HEK293T (cell line): ENCODE results near the gene SMPX.

Experiments
- CTCF ChIA-PET: fragments of 350-600 bp; formaldehyde crosslinking; extraction: SDS; loops from one replicate; lab custom pipeline; 2021; ENCODE audit warnings: antibody characterized with exemption, inconsistent platforms; lab: Yijun Ruan, JAX
- POLR2A ChIA-PET: fragments of 350-600 bp; formaldehyde crosslinking; extraction: SDS; loops from one replicate; lab custom pipeline; 2020; ENCODE audit warnings: antibody characterized with exemption, inconsistent platforms; lab: Yijun Ruan, JAX
- DNase-seq: peaks from one replicate; pipeline ENCODE4 v3.0.0; 2012; ENCODE audit warnings: mixed read lengths; ENCODE audit errors: extremely low spot score
- ARNT ChIP-seq: fragments of 450-650 bp; IDR thresholded peaks from 2 replicates; pipeline ENCODE4 v1.6.1; 2017; ENCODE audit warnings: mild to moderate bottlenecking
- BHLHE40 ChIP-seq: fragments of 450-650 bp; IDR thresholded peaks from 2 replicates; pipeline ENCODE4 v1.6.1; 2016; ENCODE audit warnings: mild to moderate bottlenecking, moderate library complexity, borderline replicate concordance
- CTBP1 ChIP-seq: fragments of 450-650 bp; IDR thresholded peaks from 2 replicates; pipeline ENCODE4 v1.6.1; 2016; ENCODE audit warnings: borderline replicate concordance
- ELF4 ChIP-seq: fragments of 450-650 bp; IDR thresholded peaks from 2 replicates; pipeline ENCODE4 v1.6.1; 2017; ENCODE audit warnings: antibody characterized with exemption
- FOXA1 ChIP-seq: fragments of 450-650 bp; IDR thresholded peaks from 2 replicates; pipeline ENCODE4 v1.6.1; 2016; ENCODE audit warnings: mild to moderate bottlenecking
- FOXK2 ChIP-seq: fragments of 450-650 bp; IDR thresholded peaks from 2 replicates; pipeline ENCODE4 v1.6.1; 2016; ENCODE audit warnings: mild to moderate bottlenecking
- FOXM1 ChIP-seq: fragments of 450-650 bp; IDR thresholded peaks from 2 replicates; pipeline ENCODE4 v1.6.1; 2017; ENCODE audit warnings: mild to moderate bottlenecking, borderline replicate concordance
- HDGF ChIP-seq: fragments of 450-650 bp; IDR thresholded peaks from 2 replicates; pipeline ENCODE4 v1.6.1; 2017; ENCODE audit warnings: antibody characterized with exemption, borderline replicate concordance
- L3MBTL2 ChIP-seq: fragments of 450-650 bp; conservative IDR thresholded peaks from 2 replicates; pipeline ENCODE4 v1.6.1; 2016; ENCODE audit warnings: mild to moderate bottlenecking
- LEF1 ChIP-seq: fragments of 450-650 bp; IDR thresholded peaks from 2 replicates; pipeline ENCODE4 v1.6.1; 2017; ENCODE audit warnings: mild to moderate bottlenecking, borderline replicate concordance
- NFRKB ChIP-seq: fragments of 450-650 bp; IDR thresholded peaks from 2 replicates; pipeline ENCODE4 v1.6.1; 2016; ENCODE audit warnings: mild to moderate bottlenecking, moderate library complexity
- PKNOX1 ChIP-seq: fragments of 450-650 bp; IDR thresholded peaks from 2 replicates; pipeline ENCODE4 v1.6.1; 2016
- SP1 ChIP-seq: fragments of 450-650 bp; IDR thresholded peaks from 2 replicates; pipeline ENCODE4 v1.6.1; 2017
- SUZ12 ChIP-seq: fragments of 450-650 bp; IDR thresholded peaks from 2 replicates; pipeline ENCODE4 v1.6.1; 2016; ENCODE audit warnings: mild to moderate bottlenecking
- TARDBP ChIP-seq: fragments of 450-650 bp; IDR thresholded peaks from 2 replicates; pipeline ENCODE4 v1.6.1; 2016
- ZNF384 ChIP-seq: fragments of 450-650 bp; IDR thresholded peaks from 2 replicates; pipeline ENCODE4 v1.6.1; 2016

SMPX gene

DNA sequence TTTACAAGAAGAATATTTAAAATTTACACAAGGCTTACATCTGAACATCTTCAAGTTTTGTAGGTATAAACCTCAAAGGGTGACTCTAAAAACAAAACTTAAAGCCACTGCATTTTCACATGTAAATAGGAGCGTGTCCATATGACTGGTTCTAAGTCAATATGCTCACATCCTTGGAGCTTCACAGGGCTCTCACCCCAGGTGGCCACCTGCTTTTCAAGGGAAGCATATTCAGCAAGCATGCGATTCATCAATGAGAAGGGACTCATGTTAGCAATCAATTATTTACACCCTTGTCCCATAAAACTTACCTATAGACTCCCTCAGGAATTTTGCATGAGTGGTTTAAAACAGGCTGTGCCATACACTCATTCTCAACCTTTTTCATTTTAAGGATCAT is 82.0 kb downstream of the SMPX start:
- TF ChIP-seq ZNF384 = no peak
- no peak for TF ChIP-seq CTBP1
- no peak for TF ChIP-seq FOXK2
- no peak for TF ChIP-seq LEF1
- TF ChIP-seq BHLHE40 = no peak
- no peak for TF ChIP-seq ARNT
- no peak for TF ChIP-seq FOXA1
- no peak for TF ChIP-seq SUZ12
- no peak for TF ChIP-seq TARDBP
- TF ChIP-seq L3MBTL2 = no peak
- TF ChIP-seq HDGF = no peak
- TF ChIP-seq SP1 = no peak
- TF ChIP-seq PKNOX1 = no peak
- ChIA-PET CTCF (no interaction called here), POLR2A (no interaction called here)
- no peak for DNase-seq

DNA sequence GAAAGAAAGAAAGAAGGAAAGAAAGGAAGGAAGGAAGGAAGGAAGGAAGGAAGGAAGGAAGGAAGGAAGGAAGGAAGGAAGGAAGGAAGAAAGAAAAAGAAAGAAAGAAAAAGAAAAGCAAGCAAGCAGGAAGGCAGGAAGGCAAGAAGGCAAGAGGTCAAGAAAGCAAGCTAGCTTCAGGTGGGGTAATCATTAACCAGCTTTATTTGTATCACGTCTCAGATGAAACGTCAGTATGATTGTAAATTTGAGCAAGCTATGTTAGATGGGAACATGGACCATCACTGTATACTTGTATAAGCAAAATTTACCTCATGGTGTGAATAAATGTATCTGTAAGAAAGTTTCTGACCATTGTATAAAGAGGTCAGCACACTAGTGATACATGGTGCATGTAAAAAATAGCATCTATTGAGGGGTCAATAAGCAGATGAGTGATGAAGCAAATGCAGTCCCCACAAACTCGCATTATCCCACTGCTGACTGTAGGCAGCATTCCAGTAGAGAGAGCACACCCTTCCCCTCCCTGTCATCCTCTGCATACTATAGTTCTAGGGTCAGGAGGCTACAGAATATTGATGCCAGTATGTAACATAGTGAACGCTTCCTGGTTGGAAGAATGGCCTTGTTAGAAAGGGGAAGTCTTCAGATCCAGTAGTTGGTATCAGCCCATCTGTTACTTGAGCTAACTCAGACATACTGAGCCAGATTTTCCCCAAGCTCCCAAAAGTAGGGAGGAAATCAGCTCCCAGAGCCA is 83.3 kb downstream of the SMPX start:
- DNase-seq = no peak
- POLR2A ChIA-PET = no interaction called here
- CTCF ChIA-PET = no interaction called here
- no peak for TF ChIP-seq FOXM1
- no peak for TF ChIP-seq ELF4
- TF ChIP-seq FOXA1 = no peak
- no peak for TF ChIP-seq TARDBP
- no peak for TF ChIP-seq ZNF384
- TF ChIP-seq BHLHE40 = no peak
- no peak for TF ChIP-seq ARNT
- no peak for TF ChIP-seq CTBP1
- TF ChIP-seq L3MBTL2 = no peak
- no peak for TF ChIP-seq SP1
- TF ChIP-seq NFRKB = no peak

- TF ChIP-seq ELF4 (no peak), FOXK2 (no peak)
- no peak for DNase-seq
- POLR2A ChIA-PET = no interaction called here
- CTCF ChIA-PET = no interaction called here
These were observed 91.2 kb downstream of the SMPX start for GRCh38 chrX:21666679-21667078.

- ChIA-PET POLR2A (no interaction called here), CTCF (no interaction called here)
- no peak for DNase-seq
- no peak for TF ChIP-seq HDGF
These were observed 91.7 kb downstream of the SMPX start for GRCh38 chrX:21666252-21666651.

GRCh38 chrX:21662761-21663160 is 95.2 kb downstream of the SMPX start:
- ChIA-PET CTCF (no interaction called here), POLR2A (no interaction called here)
- no peak for DNase-seq
- no peak for TF ChIP-seq SUZ12
- TF ChIP-seq ELF4 = no peak
- no peak for TF ChIP-seq HDGF
- TF ChIP-seq TARDBP = no peak
- no peak for TF ChIP-seq FOXK2
- TF ChIP-seq FOXM1 = no peak
- no peak for TF ChIP-seq BHLHE40
- TF ChIP-seq LEF1 = no peak
- TF ChIP-seq CTBP1 = no peak
- TF ChIP-seq SP1 = no peak
- no peak for TF ChIP-seq PKNOX1
- no peak for TF ChIP-seq ARNT
- TF ChIP-seq ZNF384 = no peak
- no peak for TF ChIP-seq NFRKB
- TF ChIP-seq L3MBTL2 = no peak
- TF ChIP-seq FOXA1 = no peak

GRCh38 chrX:21661316-21661715 is 96.6 kb downstream of the SMPX start:
- no peak for DNase-seq
- TF ChIP-seq PKNOX1 (no peak), FOXK2 (no peak), ZNF384 (no peak), LEF1 (no peak), FOXM1 (no peak)
- POLR2A ChIA-PET = no interaction called here
- CTCF ChIA-PET = no interaction called here

DNA sequence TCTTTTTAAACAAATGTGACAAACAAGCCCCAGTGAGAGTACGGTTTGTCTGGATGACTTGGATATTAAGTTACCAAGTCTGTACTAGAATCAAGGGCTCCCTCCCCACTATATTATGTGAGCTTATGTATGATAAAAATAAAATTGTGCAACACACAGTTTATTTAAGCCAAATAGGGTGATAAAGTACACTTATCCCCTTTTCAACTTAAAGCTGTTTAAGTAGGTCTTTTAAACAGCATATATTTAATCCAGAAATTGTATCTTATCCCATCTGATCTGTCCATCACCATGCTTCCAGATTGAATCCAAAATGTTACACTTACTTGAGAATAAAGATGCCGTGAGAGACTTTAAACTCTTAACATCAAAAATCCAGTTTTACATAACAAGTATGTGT is 97.8 kb downstream of the SMPX start:
- TF ChIP-seq LEF1 (no peak), ELF4 (no peak), FOXK2 (no peak), TARDBP (no peak)
- no peak for DNase-seq
- ChIA-PET POLR2A (no interaction called here), CTCF (no interaction called here)
